Neural progenitor cell (in vitro differentiated cells): Measurements from ENCODE around the gene RIPOR3. TPM values are rescaled to one million over a fixed set of nuclear protein-coding genes. Genes with fewer than 3 reads are reported as not detected.

ENCODE experiments used
- DNase-seq: peaks from one replicate; pipeline ENCODE4 v3.0.0-alpha.2; 2016; ENCODE audit warnings: low spot score
- H2AFZ ChIP-seq: fragments of 200-600 bp; sonication (generic); replicated peaks from 2 replicates; pipeline ENCODE4 v1.6.1; 2016; ENCODE audit warnings: antibody characterized with exemption
- H3F3A ChIP-seq: fragments of 200-600 bp; sonication (generic); 2 replicates; pipeline ENCODE4 v1.6.1; 2016; ENCODE audit warnings: antibody characterized with exemption, low read depth
- H3K27ac ChIP-seq: fragments of 200-600 bp; sonication (generic); 2 replicates; pipeline ENCODE4 v1.5.1; 2016; ENCODE audit warnings: mild to moderate bottlenecking
- H3K27me3 ChIP-seq: fragments of 200-600 bp; sonication (generic); 2 replicates; pipeline ENCODE4 v1.6.1; 2016; ENCODE audit warnings: mild to moderate bottlenecking, moderate library complexity
- H3K36me3 ChIP-seq: fragments of 200-600 bp; sonication (generic); 2 replicates; pipeline ENCODE4 v1.5.1; 2016
- H3K4me1 ChIP-seq: fragments of 200-600 bp; sonication (generic); 2 replicates; pipeline ENCODE4 v1.6.1; 2016; ENCODE audit warnings: mixed run types
- H3K4me2 ChIP-seq: fragments of 200-600 bp; sonication (generic); 2 replicates; pipeline ENCODE4 v1.6.1; 2016
- H3K4me3 ChIP-seq: fragments of 200-600 bp; sonication (generic); 2 replicates; pipeline ENCODE4 v1.5.1; 2016
- H3K79me2 ChIP-seq: fragments of 200-600 bp; sonication (generic); 2 replicates; pipeline ENCODE4 v1.6.1; 2016; ENCODE audit warnings: low read depth
- H3K9ac ChIP-seq: fragments of 200-600 bp; sonication (generic); 2 replicates; pipeline ENCODE4 v1.6.1; 2016
- H3K9me3 ChIP-seq: fragments of 200-600 bp; sonication (generic); 2 replicates; pipeline ENCODE4 v1.5.1; 2016; ENCODE audit warnings: low read depth
- H4K20me1 ChIP-seq: fragments of 200-600 bp; sonication (generic); 2 replicates; pipeline ENCODE4 v1.6.1; 2016; ENCODE audit warnings: low read depth
- H3K27ac Mint-ChIP-seq: 3 replicates; pipeline ENCODE4 v1.8.0; 2021; ENCODE audit warnings: mixed read lengths
- H3K27me3 Mint-ChIP-seq: 2 replicates; pipeline ENCODE4 v1.8.0; 2022; ENCODE audit warnings: low read depth, mild to moderate bottlenecking, inconsistent platforms, moderate library complexity, mixed read lengths; ENCODE audit not compliant: insufficient read depth
- H3K36me3 Mint-ChIP-seq: 3 replicates; pipeline ENCODE4 v1.8.0; 2021; ENCODE audit warnings: mixed read lengths
- H3K4me1 Mint-ChIP-seq: 3 replicates; pipeline ENCODE4 v1.8.0; 2021; ENCODE audit warnings: mixed read lengths
- H3K4me3 Mint-ChIP-seq: 3 replicates; pipeline ENCODE4 v1.8.0; 2021; ENCODE audit warnings: mild to moderate bottlenecking, moderate library complexity, mixed read lengths
- H3K9me3 Mint-ChIP-seq: 3 replicates; pipeline ENCODE4 v1.8.0; 2020; ENCODE audit warnings: mixed read lengths
- EZH2 ChIP-seq: fragments of 200-600 bp; sonication (generic); IDR thresholded peaks from 2 replicates; pipeline ENCODE4 v1.6.1; 2017; ENCODE audit warnings: antibody characterized with exemption, mild to moderate bottlenecking, moderate library complexity
- EZH2phosphoT487 ChIP-seq: fragments of 200-600 bp; sonication (generic); IDR thresholded peaks from 2 replicates; pipeline ENCODE4 v1.6.1; 2017; ENCODE audit warnings: antibody characterized with exemption
- total RNA-seq: library from RNA; depleted of rRNA; stranded (reverse); fragments of >200 nt; gene quantifications from 2 replicates; pipeline ENCODE4 v1.2.3, GENCODE V29; 2015; ENCODE audit warnings: low replicate concordance
- TF ChIP-seq, protein P1 (sequence below): fragments of 200-600 bp; sonication (generic); IDR thresholded peaks from 2 replicates; pipeline ENCODE4 v1.5.1; 2017; ENCODE audit warnings: antibody characterized with exemption, mild to moderate bottlenecking

RIPOR3 gene
- total RNA-seq, 1 donor from 2014 or later, result 1.2 TPM

DNA sequence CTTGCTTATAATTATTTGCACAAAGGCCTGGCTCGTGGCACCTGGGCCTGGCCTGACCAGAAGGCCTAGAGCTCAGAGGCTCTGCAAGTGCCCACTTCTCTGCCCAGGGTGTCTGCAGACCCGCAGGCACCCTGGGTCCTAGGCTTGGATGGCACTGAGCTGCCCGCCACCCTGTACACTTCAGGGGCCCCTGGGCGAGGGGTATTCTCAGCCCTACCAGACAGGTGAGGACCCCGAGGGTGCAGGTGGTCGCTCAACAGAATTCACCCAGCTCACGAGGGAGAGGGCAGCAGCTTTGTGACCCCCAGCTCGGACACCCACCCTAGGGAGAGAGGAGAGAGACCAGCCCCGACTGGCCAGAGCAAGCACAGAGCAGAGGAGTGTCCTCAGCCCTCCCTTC lies 83.9 kb downstream of the RIPOR3 start:
- TF ChIP-seq EZH2phosphoT487 (no peak), EZH2 (no peak)
- TF ChIP-seq, protein P1, sequence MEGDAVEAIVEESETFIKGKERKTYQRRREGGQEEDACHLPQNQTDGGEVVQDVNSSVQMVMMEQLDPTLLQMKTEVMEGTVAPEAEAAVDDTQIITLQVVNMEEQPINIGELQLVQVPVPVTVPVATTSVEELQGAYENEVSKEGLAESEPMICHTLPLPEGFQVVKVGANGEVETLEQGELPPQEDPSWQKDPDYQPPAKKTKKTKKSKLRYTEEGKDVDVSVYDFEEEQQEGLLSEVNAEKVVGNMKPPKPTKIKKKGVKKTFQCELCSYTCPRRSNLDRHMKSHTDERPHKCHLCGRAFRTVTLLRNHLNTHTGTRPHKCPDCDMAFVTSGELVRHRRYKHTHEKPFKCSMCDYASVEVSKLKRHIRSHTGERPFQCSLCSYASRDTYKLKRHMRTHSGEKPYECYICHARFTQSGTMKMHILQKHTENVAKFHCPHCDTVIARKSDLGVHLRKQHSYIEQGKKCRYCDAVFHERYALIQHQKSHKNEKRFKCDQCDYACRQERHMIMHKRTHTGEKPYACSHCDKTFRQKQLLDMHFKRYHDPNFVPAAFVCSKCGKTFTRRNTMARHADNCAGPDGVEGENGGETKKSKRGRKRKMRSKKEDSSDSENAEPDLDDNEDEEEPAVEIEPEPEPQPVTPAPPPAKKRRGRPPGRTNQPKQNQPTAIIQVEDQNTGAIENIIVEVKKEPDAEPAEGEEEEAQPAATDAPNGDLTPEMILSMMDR, result no peak
- no peaks in the 10 kb centered on the region for H3K36me3 Mint-ChIP-seq

DNA sequence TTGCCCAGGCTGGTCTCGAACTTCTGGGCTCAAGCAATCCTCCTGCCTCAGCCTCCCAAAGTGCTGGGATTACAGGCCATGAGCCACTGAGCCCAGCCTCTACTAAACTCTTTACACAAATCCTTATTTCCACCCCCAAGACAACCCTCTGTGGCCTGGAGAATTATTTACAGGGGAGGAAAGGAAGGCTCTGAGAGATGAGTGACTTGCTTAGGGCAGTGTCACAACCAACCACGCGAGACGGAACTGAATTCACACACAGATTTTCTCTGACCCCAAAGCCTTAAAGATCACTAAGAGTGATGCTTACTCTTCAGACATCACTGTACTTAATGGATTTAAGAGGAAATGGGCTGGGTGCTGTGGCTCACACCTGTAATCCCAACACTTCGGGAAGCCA lies 86.2 kb downstream of the RIPOR3 start:
- H3K4me1 ChIP-seq, result no peaks in the 10 kb centered on the region
- H4K20me1 ChIP-seq, result no peaks in the 10 kb centered on the region
- no peak overlapping the region for H3K4me2 ChIP-seq
- H3K27me3 Mint-ChIP-seq, result peaks cover under 1% of the 10 kb centered on the region
- DNase-seq, result no peak
- TF ChIP-seq EZH2 (no peak), EZH2phosphoT487 (no peak)
- TF ChIP-seq, protein P1, result no peak
- no peak overlapping the region for H3K9ac ChIP-seq
- H3K9me3 ChIP-seq, result no peaks in the 10 kb centered on the region
- H3K36me3 Mint-ChIP-seq, result no peaks in the 10 kb centered on the region
- no peaks in the 10 kb centered on the region for H3K27me3 ChIP-seq
- H3K27ac ChIP-seq, result no peak overlapping the region
- no peaks in the 10 kb centered on the region for H3F3A ChIP-seq
- H3K9me3 Mint-ChIP-seq, result no peaks in the 10 kb centered on the region
- H3K4me3 ChIP-seq, result no peak overlapping the region
- H3K27ac Mint-ChIP-seq, result no peak overlapping the region
- H3K79me2 ChIP-seq, result no peaks in the 10 kb centered on the region
- no peaks in the 10 kb centered on the region for H3K36me3 ChIP-seq
- no peak overlapping the region for H3K4me3 Mint-ChIP-seq
- H2AFZ ChIP-seq, result no peak overlapping the region
- H3K4me1 Mint-ChIP-seq, result no peaks in the 10 kb centered on the region

More for the DNA sequence above, 83.9 kb downstream of the RIPOR3 start:
- no peaks in the 10 kb centered on the region for H3K9me3 Mint-ChIP-seq
- no peak overlapping the region for H3K27ac ChIP-seq
- no peaks in the 10 kb centered on the region for H3K36me3 ChIP-seq
- no peak overlapping the region for H3K9ac ChIP-seq
- DNase-seq, result no peak
- no peak overlapping the region for H3K4me3 ChIP-seq
- peaks cover 5% of the 10 kb centered on the region for H3K27me3 Mint-ChIP-seq
- H2AFZ ChIP-seq, result no peak overlapping the region
- H3K79me2 ChIP-seq, result no peaks in the 10 kb centered on the region
- no peak overlapping the region for H3K4me3 Mint-ChIP-seq
- H3K27me3 ChIP-seq, result no peaks in the 10 kb centered on the region
- H3K4me2 ChIP-seq, result no peak overlapping the region
- no peak overlapping the region for H3K27ac Mint-ChIP-seq
- no peaks in the 10 kb centered on the region for H4K20me1 ChIP-seq
- H3K4me1 ChIP-seq, result no peaks in the 10 kb centered on the region
- H3K9me3 ChIP-seq, result no peaks in the 10 kb centered on the region
- no peaks in the 10 kb centered on the region for H3F3A ChIP-seq
- H3K4me1 Mint-ChIP-seq, result no peaks in the 10 kb centered on the region

- no peak overlapping the region for H3K9ac ChIP-seq
- Mint-ChIP-seq H3K36me3 (no peaks in the 10 kb centered on the region), H3K27me3 (no peaks in the 10 kb centered on the region), H3K9me3 (no peaks in the 10 kb centered on the region), H3K4me1 (no peaks in the 10 kb centered on the region), H3K27ac (no peak overlapping the region), H3K4me3 (no peak overlapping the region)
- no peak overlapping the region for H3K4me3 ChIP-seq
- DNase-seq, result no peak
- H4K20me1 ChIP-seq, result no peaks in the 10 kb centered on the region
- H3K27me3 ChIP-seq, result no peaks in the 10 kb centered on the region
- no peak overlapping the region for H2AFZ ChIP-seq
- no peak overlapping the region for H3K4me2 ChIP-seq
- TF ChIP-seq EZH2phosphoT487 (no peak), EZH2 (no peak)
- TF ChIP-seq, protein P1, result no peak
- no peaks in the 10 kb centered on the region for H3F3A ChIP-seq
- H3K36me3 ChIP-seq, result no peaks in the 10 kb centered on the region
- no peaks in the 10 kb centered on the region for H3K9me3 ChIP-seq
- H3K79me2 ChIP-seq, result no peaks in the 10 kb centered on the region
- H3K27ac ChIP-seq, result no peak overlapping the region
- H3K4me1 ChIP-seq, result no peaks in the 10 kb centered on the region
Observed at GRCh38 chr20:50604451-50604850, 86.9 kb downstream of the RIPOR3 start.
